OCI-LY7 (cell line): Measurements from ENCODE around the gene BOD1L1. TPM values are rescaled to one million over a fixed set of nuclear protein-coding genes. Genes with fewer than 3 reads are reported as not detected.
"Not testable (repeated sequence)": the region's sequence is repeated elsewhere in the genome, so short reads cannot be mapped to it uniquely, and the experiment has no call there.

Experiments used
- BruUV-seq: library from RNA; stranded (reverse); fragments of 400-500 nt; replicated peaks from 2 replicates; lab custom pipeline; 2021; lab: Mats Ljungman, UMichigan
- CTCF ChIA-PET: fragments of 300-600 bp; sonication (Branson Sonifier 250); formaldehyde crosslinking; loops from one replicate; lab custom pipeline; 2022; ENCODE audit warnings: antibody characterized with exemption; ENCODE audit not compliant: unreplicated experiment; lab: Charles Lee
- POLR2A ChIA-PET: fragments of 300-600 bp; sonication (Branson Sonifier 250); formaldehyde crosslinking; loops from one replicate; lab custom pipeline; 2022; ENCODE audit warnings: antibody characterized with exemption; lab: Charles Lee
- DNase-seq: peaks from one replicate; pipeline ENCODE4 v3.0.0-alpha.2; 2015; ENCODE audit warnings: low spot score
- H2AFZ ChIP-seq: fragments of 200-600 bp; sonication (generic), shearing (Covaris generic); 2 replicates; pipeline ENCODE4 v1.6.1; 2014; ENCODE audit warnings: mild to moderate bottlenecking, antibody characterized with exemption, low read length, moderate library complexity
- H3K27ac ChIP-seq: fragments of 200-600 bp; sonication (generic); 2 replicates; pipeline ENCODE4 v1.5.1; 2014; ENCODE audit warnings: mixed run types, low read depth, mild to moderate bottlenecking, moderate library complexity, low read length, inconsistent platforms; ENCODE audit not compliant: poor library complexity, severe bottlenecking
- H3K36me3 ChIP-seq: fragments of 200-600 bp; sonication (generic); 2 replicates; pipeline ENCODE4 v1.6.1; 2014; ENCODE audit warnings: mild to moderate bottlenecking, antibody characterized with exemption, low read length, moderate library complexity, mixed read lengths; ENCODE audit not compliant: insufficient read depth
- H3K4me1 ChIP-seq: fragments of 200-600 bp; sonication (generic); 2 replicates; pipeline ENCODE4 v1.5.1; 2014; ENCODE audit warnings: mild to moderate bottlenecking, low read length; ENCODE audit not compliant: insufficient read depth, poor library complexity, severe bottlenecking
- H3K4me2 ChIP-seq: fragments of 200-600 bp; sonication (generic); 2 replicates; pipeline ENCODE4 v1.6.1; 2014; ENCODE audit warnings: mild to moderate bottlenecking, low read length
- H3K4me3 ChIP-seq: fragments of 200-600 bp; sonication (generic); 2 replicates; pipeline ENCODE4 v1.5.1; 2014; ENCODE audit warnings: mild to moderate bottlenecking, low read depth, low read length; ENCODE audit not compliant: poor library complexity, severe bottlenecking
- H3K79me2 ChIP-seq: fragments of 200-600 bp; sonication (generic); 2 replicates; pipeline ENCODE4 v1.6.1; 2016; ENCODE audit warnings: low read depth, mild to moderate bottlenecking, low read length, moderate library complexity, mixed read lengths; ENCODE audit not compliant: insufficient read depth
- H3K9me2 ChIP-seq: fragments of 200-600 bp; sonication (generic); 2 replicates; pipeline ENCODE4 v1.6.1; 2016; ENCODE audit warnings: mild to moderate bottlenecking, low read length, mixed read lengths; ENCODE audit not compliant: insufficient read depth
- H3K9me3 ChIP-seq: fragments of 200-600 bp; sonication (generic); 2 replicates; pipeline ENCODE4 v1.6.1; 2014; ENCODE audit warnings: mild to moderate bottlenecking, mixed run types, low read length, mixed read lengths
- H4K20me1 ChIP-seq: fragments of 200-600 bp; sonication (generic); 2 replicates; pipeline ENCODE4 v1.6.1; 2014; ENCODE audit warnings: mild to moderate bottlenecking, antibody characterized with exemption, low read length, moderate library complexity, mixed read lengths; ENCODE audit not compliant: insufficient read depth
- EZH2phosphoT487 ChIP-seq: fragments of 200-600 bp; sonication (generic); IDR thresholded peaks from 2 replicates; pipeline ENCODE4 v1.6.1; 2018; ENCODE audit warnings: low read depth, borderline replicate concordance, mild to moderate bottlenecking, mixed run types, antibody characterized with exemption, low read length, moderate library complexity, mixed read lengths
- intact Hi-C: fragments of 100-400 bp; cut with micrococcal nuclease; formaldehyde crosslinking; loops from one replicate; pipeline ENCODE4 v1.10.0; 2022; ENCODE audit not compliant: unreplicated experiment
- total RNA-seq, 2 experiments: library from RNA; depleted of rRNA in 1 of 2; stranded (reverse); fragments of >200 nt in 1 of 2; shearing (Covaris generic) in 1 of 2; gene quantifications; 2 replicates each; pipeline ENCODE4 v1.2.3, GENCODE V29; 2014 to 2022
- TF ChIP-seq, protein P1 (sequence below): fragments of 200-600 bp; sonication (generic); conservative IDR thresholded peaks from 2 replicates; pipeline ENCODE4 v1.5.1; 2014; ENCODE audit warnings: mild to moderate bottlenecking, antibody characterized with exemption, low read length, moderate library complexity, mixed read lengths

Gene BOD1L1
- total RNA-seq, 2 experiments from 2014 or later = 24.0 to 49.6 TPM

DNA sequence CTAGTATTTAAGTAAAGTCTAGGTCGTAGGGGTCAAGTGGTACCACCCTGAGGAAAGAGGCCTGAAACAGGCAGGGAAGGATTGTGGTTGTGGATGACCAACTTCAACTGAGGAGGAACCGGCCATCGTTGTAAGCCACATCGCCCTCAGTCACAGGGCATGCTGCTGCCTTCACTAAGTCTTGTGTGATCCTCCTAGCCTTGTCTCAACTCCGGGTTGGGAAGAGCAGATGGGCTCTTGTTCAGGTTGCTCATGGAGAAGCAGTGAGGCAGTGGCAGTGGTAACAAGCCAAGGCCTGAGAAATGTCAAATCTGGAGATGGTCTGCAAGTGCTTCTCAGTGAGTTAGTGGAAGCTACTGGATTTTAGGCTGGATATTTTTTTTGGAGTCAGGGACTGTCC, 60.4 kb downstream of the BOD1L1 start:
- no peak for TF ChIP-seq EZH2phosphoT487
- TF ChIP-seq, protein P1, sequence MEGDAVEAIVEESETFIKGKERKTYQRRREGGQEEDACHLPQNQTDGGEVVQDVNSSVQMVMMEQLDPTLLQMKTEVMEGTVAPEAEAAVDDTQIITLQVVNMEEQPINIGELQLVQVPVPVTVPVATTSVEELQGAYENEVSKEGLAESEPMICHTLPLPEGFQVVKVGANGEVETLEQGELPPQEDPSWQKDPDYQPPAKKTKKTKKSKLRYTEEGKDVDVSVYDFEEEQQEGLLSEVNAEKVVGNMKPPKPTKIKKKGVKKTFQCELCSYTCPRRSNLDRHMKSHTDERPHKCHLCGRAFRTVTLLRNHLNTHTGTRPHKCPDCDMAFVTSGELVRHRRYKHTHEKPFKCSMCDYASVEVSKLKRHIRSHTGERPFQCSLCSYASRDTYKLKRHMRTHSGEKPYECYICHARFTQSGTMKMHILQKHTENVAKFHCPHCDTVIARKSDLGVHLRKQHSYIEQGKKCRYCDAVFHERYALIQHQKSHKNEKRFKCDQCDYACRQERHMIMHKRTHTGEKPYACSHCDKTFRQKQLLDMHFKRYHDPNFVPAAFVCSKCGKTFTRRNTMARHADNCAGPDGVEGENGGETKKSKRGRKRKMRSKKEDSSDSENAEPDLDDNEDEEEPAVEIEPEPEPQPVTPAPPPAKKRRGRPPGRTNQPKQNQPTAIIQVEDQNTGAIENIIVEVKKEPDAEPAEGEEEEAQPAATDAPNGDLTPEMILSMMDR = no peak
- POLR2A ChIA-PET = no interaction called here

DNA sequence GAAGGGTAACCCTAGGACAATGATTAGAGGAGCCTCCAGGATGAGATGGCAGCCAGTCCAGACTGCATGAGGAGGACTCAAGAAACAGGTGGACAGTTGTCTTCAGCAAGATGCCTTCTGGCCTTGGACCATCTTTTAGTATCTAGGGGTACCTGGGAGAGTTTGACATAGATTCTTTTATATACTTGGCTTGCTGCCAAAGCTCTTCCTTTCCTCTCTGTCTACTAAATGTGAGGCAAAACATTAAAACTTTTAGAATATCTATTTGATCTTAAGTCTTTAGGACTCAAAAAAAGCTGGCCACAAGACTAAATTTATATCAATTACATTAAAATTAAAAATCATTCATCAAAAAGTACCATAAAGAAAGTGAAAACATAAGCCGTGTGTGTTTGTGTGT, 64.6 kb downstream of the BOD1L1 start:
- peaks cover 8% of the 10 kb centered on the region for H3K36me3 ChIP-seq
- H3K4me1 ChIP-seq = no peaks in the 10 kb centered on the region
- no peak for TF ChIP-seq EZH2phosphoT487
- TF ChIP-seq, protein P1 = no peak
- no peak overlapping the region for H2AFZ ChIP-seq
- no peak overlapping the region for H3K4me3 ChIP-seq
- H3K9me2 ChIP-seq = no peaks in the 10 kb centered on the region
- no peak overlapping the region for H3K27ac ChIP-seq
- no peak for DNase-seq
- intact Hi-C loops = no loop called here
- no peaks in the 10 kb centered on the region for H3K9me3 ChIP-seq
- no peaks in the 10 kb centered on the region for H3K79me2 ChIP-seq
- ChIA-PET POLR2A (interaction anchor here (0.7 to 0.9 kb wide), 2 partner anchors 11 to 393 kb away, joined by 3 to 5 read pairs; no protein-coding TSS in a partner anchor), CTCF (no interaction called here)
- BruUV-seq = no TSS peak
- no peak overlapping the region for H3K4me2 ChIP-seq
- no peaks in the 10 kb centered on the region for H4K20me1 ChIP-seq

More for the DNA sequence above, 60.4 kb downstream of the BOD1L1 start:
- no peak overlapping the region for H3K4me3 ChIP-seq
- H4K20me1 ChIP-seq = no peaks in the 10 kb centered on the region
- DNase-seq = no peak
- CTCF ChIA-PET = no interaction called here
- H3K4me1 ChIP-seq = no peaks in the 10 kb centered on the region
- H3K9me2 ChIP-seq = no peaks in the 10 kb centered on the region
- BruUV-seq = no TSS peak
- H3K9me3 ChIP-seq = no peaks in the 10 kb centered on the region
- H3K27ac ChIP-seq = no peak overlapping the region
- H3K4me2 ChIP-seq = no peak overlapping the region
- intact Hi-C loops = no loop called here
- H3K79me2 ChIP-seq = no peaks in the 10 kb centered on the region
- peaks cover 46% of the 10 kb centered on the region for H3K36me3 ChIP-seq
- no peak overlapping the region for H2AFZ ChIP-seq

DNA sequence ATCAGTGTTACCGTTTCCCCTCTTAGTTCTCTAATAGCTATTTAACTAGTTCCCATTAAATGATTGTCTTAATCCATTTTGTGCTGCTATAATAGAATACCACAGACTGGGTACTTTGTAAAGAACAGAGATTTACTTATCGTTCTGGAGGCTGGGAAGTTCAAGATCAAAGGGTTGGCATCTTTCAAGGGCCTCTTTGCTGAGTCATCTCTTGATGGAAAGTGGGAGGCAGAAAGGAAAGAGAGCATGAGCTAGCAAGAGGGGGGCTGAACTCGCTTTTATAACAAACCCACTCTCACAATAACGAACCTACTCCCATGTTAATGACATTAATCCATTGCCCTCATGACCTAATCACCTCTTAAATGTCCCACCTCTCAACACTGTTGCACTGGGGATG, 65.9 kb downstream of the BOD1L1 start:
- H3K9me2 ChIP-seq = no peaks in the 10 kb centered on the region
- intact Hi-C loops = no loop called here
- no peaks in the 10 kb centered on the region for H3K9me3 ChIP-seq
- H3K36me3 ChIP-seq = peaks cover 3% of the 10 kb centered on the region; the same call in 1 of the 2 replicates
- no peak overlapping the region for H2AFZ ChIP-seq
- no peaks in the 10 kb centered on the region for H3K4me1 ChIP-seq
- H3K27ac ChIP-seq = no peak overlapping the region
- POLR2A ChIA-PET = interaction anchor here (0.9 kb wide), 1 partner anchor 9 kb away, joined by 3 read pairs; no protein-coding TSS in a partner anchor
- H3K4me3 ChIP-seq = no peak overlapping the region
- no peak for DNase-seq
- no peaks in the 10 kb centered on the region for H4K20me1 ChIP-seq
- CTCF ChIA-PET = no interaction called here
- TF ChIP-seq, protein P1 = no peak
- BruUV-seq = no TSS peak
- H3K4me2 ChIP-seq = no peak overlapping the region
- no peaks in the 10 kb centered on the region for H3K79me2 ChIP-seq

DNA sequence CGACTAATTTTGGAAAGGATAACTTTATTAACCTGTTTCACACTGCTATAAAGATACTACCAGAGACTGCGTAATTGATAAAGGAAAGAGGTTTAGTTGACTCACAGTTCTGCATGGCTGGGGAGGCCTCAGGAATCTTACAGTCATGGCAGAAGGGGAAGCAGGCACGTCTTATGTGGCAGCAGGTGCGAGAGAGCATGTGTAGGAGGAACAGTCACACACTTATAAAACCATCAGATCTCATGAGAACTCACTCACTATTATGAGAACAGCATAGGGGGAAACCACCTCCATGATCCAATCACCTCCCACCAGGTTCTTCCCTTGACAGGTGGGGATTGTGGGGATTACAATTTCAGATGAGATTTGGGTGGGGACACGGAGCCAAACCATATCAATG, 67.4 kb downstream of the BOD1L1 start:
- H2AFZ ChIP-seq, CTCF ChIA-PET, H3K4me3 ChIP-seq, intact Hi-C loops, POLR2A ChIA-PET, H3K9me3 ChIP-seq, H3K36me3 ChIP-seq, H4K20me1 ChIP-seq, H3K27ac ChIP-seq, DNase-seq, H3K4me2 ChIP-seq, H3K79me2 ChIP-seq, H3K4me1 ChIP-seq, BruUV-seq, H3K9me2 ChIP-seq: not testable (repeated sequence)
